Measurements from ENCODE around the gene SFN. TPM values are rescaled to one million over a fixed set of nuclear protein-coding genes. Genes with fewer than 3 reads are reported as not detected.
A peak's percentile ranks its signal among the peaks of the same experiment; 100 is the strongest.

Gene SFN
- total and polyA plus RNA-seq, 2 of the 4 experiments (the other 2 are of a cell fraction) = 0.18 to 0.34 TPM

GRCh38 chr1:26909951-26910342 is 47.0 kb downstream of the SFN start:
- Histone ChIP-seq H3K36me3 (ENCODE audit: control insufficient read depth, insufficient read depth, low read length) (no peaks in the 10 kb centered on the region), H2AK5ac (ENCODE audit: low read depth, low read length) (no peak overlapping the region), H4K91ac (ENCODE audit: insufficient read depth, low read depth, low read length) (no peak overlapping the region), H4K8ac (ENCODE audit: low read depth in 2 of 2, low read length in 2 of 2) (no peak overlapping the region), H2BK20ac (ENCODE audit: low read depth, low read length) (no peak overlapping the region), H4K5ac (ENCODE audit: low read depth, low read length) (no peak overlapping the region), H3K56ac (ENCODE audit: extremely low read depth, insufficient read depth, low read length) (no peak overlapping the region), H2BK15ac (ENCODE audit: low read depth, low read length) (no peak overlapping the region), H3K27ac (ENCODE audit: insufficient read depth, low read length) (no peak overlapping the region), H2BK120ac (ENCODE audit: low read depth, low read length) (no peak overlapping the region), H3K4me1 (ENCODE audit: control insufficient read depth, insufficient read depth, low read length) (no peaks in the 10 kb centered on the region), H3K9me3 (ENCODE audit: control insufficient read depth, insufficient read depth, low read length) (no peaks in the 10 kb centered on the region), H3K23ac (ENCODE audit: low read depth, low read length) (no peak overlapping the region), H3K4me3 (ENCODE audit: insufficient read depth, low read depth, low read length) (no peak overlapping the region), H3K27me3 (ENCODE audit: control insufficient read depth, insufficient read depth, low read length) (peaks cover 15% of the 10 kb centered on the region), H3K4me2 (ENCODE audit: low read depth, low read length) (no peak overlapping the region), H2AFZ (replicated peaks; ENCODE audit: low read length, poor library complexity) (peak overlapping the region; percentile 39), H4K20me1 (ENCODE audit: insufficient read depth, low read length) (no peaks in the 10 kb centered on the region), H3K9me1 (ENCODE audit: insufficient read depth, low read length) (no peaks in the 10 kb centered on the region), H3K9ac (ENCODE audit: low read depth, low read length) (no peak overlapping the region), H3K14ac (replicated peaks; ENCODE audit: low read depth, low read length) (no peak overlapping the region), H3K79me1 (ENCODE audit: low read depth in 1 of 2, low read length in 2 of 2) (no peaks in the 10 kb centered on the region), H2AK9ac (replicated peaks; ENCODE audit: low read depth, low read length, poor library complexity) (no peak overlapping the region), H3K4ac (ENCODE audit: low read depth, low read length) (no peak overlapping the region), H2BK5ac (ENCODE audit: low read depth, low read length, poor library complexity, severe bottlenecking) (no peak overlapping the region), H3K18ac (ENCODE audit: low read depth, low read length) (no peak overlapping the region)
- ATAC-seq (ENCODE audit: low read depth) (no peak), DNase-seq (no peak)
- TF ChIP-seq ELK1 (IDR thresholded peaks at IDR 0.05; ENCODE audit: borderline replicate concordance, low read depth, low read length) (no peak), NFE2L2 (IDR thresholded peaks at IDR 0.05; ENCODE audit: low read depth, low read length) (no peak), MXI1 (IDR thresholded peaks at IDR 0.05; ENCODE audit: borderline replicate concordance, low read depth, low read length) (no peak), CHD1 (IDR thresholded peaks at IDR 0.05; ENCODE audit: low read depth, low read length) (no peak), CTCF (conservative IDR thresholded peaks at IDR 0.05; ENCODE audit: low read depth, low read length) (no peak), POLR2A (IDR thresholded peaks at IDR 0.05; ENCODE audit: low read depth, low read length) (no peak), MAFK (IDR thresholded peaks at IDR 0.05; ENCODE audit: low read depth, low read length) (no peak), FOS (IDR thresholded peaks at IDR 0.05; ENCODE audit: low read depth, low read length) (no peak), MAZ (IDR thresholded peaks at IDR 0.05; ENCODE audit: borderline replicate concordance, low read depth, low read length) (no peak), CEBPB (IDR thresholded peaks at IDR 0.05; ENCODE audit: low read depth, low read length) (no peak), SMC3 (IDR thresholded peaks at IDR 0.05; ENCODE audit: low read depth, low read length) (no peak), BHLHE40 (IDR thresholded peaks at IDR 0.05; ENCODE audit: low read depth, low read length) (no peak), RCOR1 (IDR thresholded peaks at IDR 0.05; ENCODE audit: insufficient replicate concordance, low read length) (no peak), USF2 (IDR thresholded peaks at IDR 0.05; ENCODE audit: low read depth, low read length) (no peak), RFX5 (IDR thresholded peaks at IDR 0.05; ENCODE audit: low read depth, low read length) (no peak), RAD21 (IDR thresholded peaks at IDR 0.05; ENCODE audit: low read length) (no peak)
- intact Hi-C loops (cut with micrococcal nuclease) = no loop called here
- no TSS peak for BruUV-seq (replicated peaks)
- no CpG with 5 or more reads among the region's 3 CpGs for WGBS, 2 experiments (ENCODE audit: extremely low coverage in 2 of 2, insufficient read length in 1 of 2)
- in situ Hi-C loops (cut with MboI; ENCODE audit: low sequenced_read_pairs) = no loop called here
- ChIA-PET POLR2A (ENCODE audit: unreplicated experiment) (no interaction called here), CTCF (no interaction called here)
- dilution Hi-C loops (cut with HindIII; ENCODE audit: low sequenced_read_pairs, unreplicated experiment) = no loop called here
